ENCODE results near the gene HSPB9. TPM values are rescaled to one million over a fixed set of nuclear protein-coding genes. Genes with fewer than 3 reads are reported as not detected.

HSPB9 gene
- total RNA-seq (not detected), polyA plus RNA-seq (under 1 TPM in 2 of 4 donors, not detected in 2; 0.08 to 0.28 TPM)

GRCh38 chr17:42122371-42123303 is at the start of gene HSPB9:
TSS of gene HSPB9 (plus strand) at chr17:42122804. CDS start at chr17:42122851, 47 bp downstream.
- Mint-ChIP-seq H3K4me1 (peaks cover 4 to 27% (median 7%) of the 10 kb centered on the region in 4 donors), H3K9me3 (no peaks in the 10 kb centered on the region), H3K27ac (peak within 1 kb of the TSS in 2 of 3 donors; percentile 25 to 69), H3K27me3 (no peaks in the 10 kb centered on the region), H3K4me3 (peak within 1 kb of the TSS; percentile 71 to 85 (median 78)), H3K36me3 (peaks cover 30% of the 10 kb centered on the region)
- Histone ChIP-seq H3K27me3 (ENCODE audit: control insufficient read depth, insufficient read depth, low read length) (no peaks in the 10 kb centered on the region), H3K27ac (ENCODE audit: insufficient read depth, low read length, poor library complexity, severe bottlenecking) (no peak within 1 kb of the TSS), H3K36me3 (ENCODE audit: control insufficient read depth, insufficient read depth, low read length) (peaks cover 29% of the 10 kb centered on the region), H3K9me3 (ENCODE audit: control insufficient read depth in 2 of 2, low read length in 2 of 2) (no peaks in the 10 kb centered on the region), H3K4me3 (ENCODE audit: low read depth, low read length) (no peak within 1 kb of the TSS), H3K4me1 (ENCODE audit: control insufficient read depth, insufficient read depth, low read length, poor library complexity, severe bottlenecking) (peaks cover 9% of the 10 kb centered on the region)
- ATAC-seq (ENCODE audit: low read depth in 2 of 2) (no peak), DNase-seq (no peak)

GRCh38 chr17:42075789-42076188 is 46.8 kb upstream of the HSPB9 start:
- Histone ChIP-seq H3K4me1 (ENCODE audit: control insufficient read depth, insufficient read depth, low read length, poor library complexity, severe bottlenecking) (peaks cover 11% of the 10 kb centered on the region), H3K9me3 (ENCODE audit: control insufficient read depth in 2 of 2, low read length in 2 of 2) (no peaks in the 10 kb centered on the region), H3K27me3 (ENCODE audit: control insufficient read depth, insufficient read depth, low read length) (no peaks in the 10 kb centered on the region), H3K4me3 (ENCODE audit: low read depth, low read length) (no peak overlapping the region), H3K27ac (ENCODE audit: insufficient read depth, low read length, poor library complexity, severe bottlenecking) (no peak overlapping the region), H3K36me3 (ENCODE audit: control insufficient read depth, insufficient read depth, low read length) (no peaks in the 10 kb centered on the region)
- peaks cover 38% of the 10 kb centered on the region for H3K27me3 Mint-ChIP-seq
- no peak overlapping the region for H3K27ac Mint-ChIP-seq
- peaks cover 5% of the 10 kb centered on the region for H3K36me3 Mint-ChIP-seq
- no peaks in the 10 kb centered on the region for H3K9me3 Mint-ChIP-seq
- ATAC-seq (ENCODE audit: low read depth in 2 of 2) (no peak), DNase-seq (no peak)
- H3K4me3 Mint-ChIP-seq: no peak overlapping the region
- peaks cover 0 to 10% (median 2%) of the 10 kb centered on the region in 4 donors for H3K4me1 Mint-ChIP-seq

GRCh38 chr17:42076797-42077559 is 45.6 kb upstream of the HSPB9 start:
- H3K9me3 ChIP-seq (ENCODE audit: control insufficient read depth in 2 of 2, low read length in 2 of 2): no peaks in the 10 kb centered on the region
- ATAC-seq (ENCODE audit: low read depth in 2 of 2) (no peak), DNase-seq (no peak)
- H3K27me3 ChIP-seq (ENCODE audit: control insufficient read depth, insufficient read depth, low read length): no peaks in the 10 kb centered on the region
- no peak overlapping the region for H3K4me3 ChIP-seq (ENCODE audit: low read depth, low read length)
- Mint-ChIP-seq H3K36me3 (peaks cover 5% of the 10 kb centered on the region), H3K9me3 (no peaks in the 10 kb centered on the region), H3K27me3 (peaks cover 30% of the 10 kb centered on the region), H3K27ac (no peak overlapping the region), H3K4me3 (no peak overlapping the region), H3K4me1 (peaks cover 0 to 5% (median under 1%) of the 10 kb centered on the region in 4 donors)
- H3K36me3 ChIP-seq (ENCODE audit: control insufficient read depth, insufficient read depth, low read length): no peaks in the 10 kb centered on the region
- H3K4me1 ChIP-seq (ENCODE audit: control insufficient read depth, insufficient read depth, low read length, poor library complexity, severe bottlenecking): peaks cover 7% of the 10 kb centered on the region
- no peak overlapping the region for H3K27ac ChIP-seq (ENCODE audit: insufficient read depth, low read length, poor library complexity, severe bottlenecking)

GRCh38 chr17:42077755-42078154 is 44.8 kb upstream of the HSPB9 start:
- no peaks in the 10 kb centered on the region for H3K9me3 ChIP-seq (ENCODE audit: control insufficient read depth in 2 of 2, low read length in 2 of 2)
- DNase-seq (no peak), ATAC-seq (ENCODE audit: low read depth in 2 of 2) (no peak)
- no peaks in the 10 kb centered on the region for H3K4me1 ChIP-seq (ENCODE audit: control insufficient read depth, insufficient read depth, low read length, poor library complexity, severe bottlenecking)
- H3K36me3 ChIP-seq (ENCODE audit: control insufficient read depth, insufficient read depth, low read length): no peaks in the 10 kb centered on the region
- peaks cover 5% of the 10 kb centered on the region for H3K36me3 Mint-ChIP-seq
- peaks cover 0 to 3% (median 0%) of the 10 kb centered on the region in 4 donors for H3K4me1 Mint-ChIP-seq
- H3K27me3 Mint-ChIP-seq: peaks cover 29% of the 10 kb centered on the region
- H3K9me3 Mint-ChIP-seq: no peaks in the 10 kb centered on the region
- no peak overlapping the region for H3K27ac Mint-ChIP-seq
- H3K4me3 Mint-ChIP-seq: no peak overlapping the region
- H3K27ac ChIP-seq (ENCODE audit: insufficient read depth, low read length, poor library complexity, severe bottlenecking): no peak overlapping the region
- no peaks in the 10 kb centered on the region for H3K27me3 ChIP-seq (ENCODE audit: control insufficient read depth, insufficient read depth, low read length)
- no peak overlapping the region for H3K4me3 ChIP-seq (ENCODE audit: low read depth, low read length)

- Mint-ChIP-seq H3K36me3 (peaks cover 5% of the 10 kb centered on the region), H3K27ac (no peak overlapping the region), H3K4me3 (no peak overlapping the region), H3K27me3 (peaks cover 22% of the 10 kb centered on the region), H3K9me3 (no peaks in the 10 kb centered on the region), H3K4me1 (no peaks in the 10 kb centered on the region)
- DNase-seq: no peak
- ATAC-seq (ENCODE audit: low read depth in 2 of 2): no peak
- Histone ChIP-seq H3K27ac (ENCODE audit: insufficient read depth, low read length, poor library complexity, severe bottlenecking) (no peak overlapping the region), H3K4me3 (ENCODE audit: low read depth, low read length) (no peak overlapping the region), H3K36me3 (ENCODE audit: control insufficient read depth, insufficient read depth, low read length) (no peaks in the 10 kb centered on the region), H3K4me1 (ENCODE audit: control insufficient read depth, insufficient read depth, low read length, poor library complexity, severe bottlenecking) (no peaks in the 10 kb centered on the region), H3K27me3 (ENCODE audit: control insufficient read depth, insufficient read depth, low read length) (no peaks in the 10 kb centered on the region), H3K9me3 (ENCODE audit: control insufficient read depth in 2 of 2, low read length in 2 of 2) (no peaks in the 10 kb centered on the region)
These were observed 44.1 kb upstream of the HSPB9 start for GRCh38 chr17:42078396-42079043.

GRCh38 chr17:42079541-42079940 is 43.1 kb upstream of the HSPB9 start:
- H3K4me3 Mint-ChIP-seq: no peak overlapping the region
- H3K36me3 ChIP-seq (ENCODE audit: control insufficient read depth, insufficient read depth, low read length): no peaks in the 10 kb centered on the region
- H3K27ac ChIP-seq (ENCODE audit: insufficient read depth, low read length, poor library complexity, severe bottlenecking): no peak overlapping the region
- no peaks in the 10 kb centered on the region for H3K9me3 Mint-ChIP-seq
- H3K4me1 Mint-ChIP-seq: no peaks in the 10 kb centered on the region
- H3K27me3 Mint-ChIP-seq: peaks cover 14% of the 10 kb centered on the region
- H3K4me3 ChIP-seq (ENCODE audit: low read depth, low read length): no peak overlapping the region
- H3K27me3 ChIP-seq (ENCODE audit: control insufficient read depth, insufficient read depth, low read length): no peaks in the 10 kb centered on the region
- ATAC-seq (ENCODE audit: low read depth in 2 of 2): no peak
- H3K27ac Mint-ChIP-seq: no peak overlapping the region
- no peaks in the 10 kb centered on the region for H3K4me1 ChIP-seq (ENCODE audit: control insufficient read depth, insufficient read depth, low read length, poor library complexity, severe bottlenecking)
- no peaks in the 10 kb centered on the region for H3K36me3 Mint-ChIP-seq
- H3K9me3 ChIP-seq (ENCODE audit: control insufficient read depth in 2 of 2, low read length in 2 of 2): no peaks in the 10 kb centered on the region
- DNase-seq: no peak

- no peaks in the 10 kb centered on the region for H3K36me3 Mint-ChIP-seq
- no peak for DNase-seq
- H3K27me3 ChIP-seq (ENCODE audit: control insufficient read depth, insufficient read depth, low read length): no peaks in the 10 kb centered on the region
- no peaks in the 10 kb centered on the region for H3K4me1 ChIP-seq (ENCODE audit: control insufficient read depth, insufficient read depth, low read length, poor library complexity, severe bottlenecking)
- peaks cover 13% of the 10 kb centered on the region for H3K27me3 Mint-ChIP-seq
- ATAC-seq (ENCODE audit: low read depth in 2 of 2): no peak
- no peaks in the 10 kb centered on the region for H3K4me1 Mint-ChIP-seq
- H3K4me3 ChIP-seq (ENCODE audit: low read depth, low read length): no peak overlapping the region
- H3K9me3 Mint-ChIP-seq: no peaks in the 10 kb centered on the region
- no peaks in the 10 kb centered on the region for H3K9me3 ChIP-seq (ENCODE audit: control insufficient read depth in 2 of 2, low read length in 2 of 2)
- no peak overlapping the region for H3K27ac ChIP-seq (ENCODE audit: insufficient read depth, low read length, poor library complexity, severe bottlenecking)
- no peak overlapping the region for H3K4me3 Mint-ChIP-seq
- no peak overlapping the region for H3K27ac Mint-ChIP-seq
- H3K36me3 ChIP-seq (ENCODE audit: control insufficient read depth, insufficient read depth, low read length): no peaks in the 10 kb centered on the region
These were observed 41.0 kb upstream of the HSPB9 start for GRCh38 chr17:42081516-42082129.

Data from CD4-positive, CD25-positive, alpha-beta regulatory T cell (primary cell).